Lung microvascular endothelial cell (primary cell): ENCODE data around the gene SLCO2A1. TPM values are rescaled to one million over a fixed set of nuclear protein-coding genes. Genes with fewer than 3 reads are reported as not detected.

ENCODE experiments used
- DNase-seq, 2 donors: peaks; one replicate each; pipeline versions ENCODE4 v3.0.0 to v3.0.0-alpha.2; 2010; ENCODE audit warnings: low read depth in 2 of 2
- total RNA-seq: library from RNA; depleted of rRNA; stranded (reverse); fragments of >200 nt; gene quantifications from 2 replicates; pipeline ENCODE4 v1.2.1, GENCODE V29; 2014

SLCO2A1 gene
- total RNA-seq, 1 donor from 2014 or later, result 7.9 TPM

- DNase-seq, result no peak
Measured at GRCh38 chr3:133954717-133955360, 74.9 kb downstream of the SLCO2A1 start.

- DNase-seq, result no peak
Measured at GRCh38 chr3:133953297-133953696, 76.4 kb downstream of the SLCO2A1 start.

- peak; percentile 87 to 89 for DNase-seq
Measured at GRCh38 chr3:133949438-133949837, 80.3 kb downstream of the SLCO2A1 start.

- DNase-seq, result no peak
Measured at GRCh38 chr3:133948996-133949395, 80.7 kb downstream of the SLCO2A1 start.

- DNase-seq, result peak in 1 of 2 donors; percentile 33
Measured at GRCh38 chr3:133948131-133948810, 81.5 kb downstream of the SLCO2A1 start.

GRCh38 chr3:133945381-133946095, 84.2 kb downstream of the SLCO2A1 start:
- no peak for DNase-seq

- peak; percentile 87 to 94 for DNase-seq
Measured at GRCh38 chr3:133944641-133945380, 84.9 kb downstream of the SLCO2A1 start.

- peak; percentile 22 to 63 for DNase-seq
Measured at GRCh38 chr3:133944181-133944580, 85.5 kb downstream of the SLCO2A1 start.

- peak in 1 of 2 donors; percentile 96 for DNase-seq
Measured at GRCh38 chr3:133943639-133944141, 86.0 kb downstream of the SLCO2A1 start.

GRCh38 chr3:133943031-133943535, 86.6 kb downstream of the SLCO2A1 start:
- no peak for DNase-seq

- peak; percentile 64 to 80 for DNase-seq
Measured at GRCh38 chr3:133941415-133941821, 88.3 kb downstream of the SLCO2A1 start.

GRCh38 chr3:133940536-133940935, 89.2 kb downstream of the SLCO2A1 start:
- DNase-seq, result peak in 1 of 2 donors; percentile 47

- no peak for DNase-seq
Measured at GRCh38 chr3:133939463-133939835, 90.3 kb downstream of the SLCO2A1 start.

- no peak for DNase-seq
Measured at GRCh38 chr3:133938770-133939462, 90.8 kb downstream of the SLCO2A1 start.

GRCh38 chr3:133937756-133938601, 91.7 kb downstream of the SLCO2A1 start:
- DNase-seq, result no peak

- no peak for DNase-seq
Measured at GRCh38 chr3:133937061-133937686, 92.6 kb downstream of the SLCO2A1 start.

- no peak for DNase-seq
Measured at GRCh38 chr3:133935843-133936769, 93.6 kb downstream of the SLCO2A1 start.
